Glutamatergic neuron (in vitro differentiated cells): ENCODE data around the gene FOXN3. TPM values are rescaled to one million over a fixed set of nuclear protein-coding genes. Genes with fewer than 3 reads are reported as not detected.
A peak's percentile ranks its signal among the peaks of the same experiment; 100 is the strongest.

Experiments used
- DNase-seq: peaks from one replicate; pipeline ENCODE4 v3.0.0; 2022
- H3K27ac Mint-ChIP-seq: one replicate; pipeline ENCODE4 v1.8.0; 2020; ENCODE audit warnings: mild to moderate bottlenecking, mixed read lengths, inconsistent platforms; ENCODE audit not compliant: unreplicated experiment
- H3K27me3 Mint-ChIP-seq: one replicate; pipeline ENCODE4 v1.8.0; 2020; ENCODE audit warnings: mild to moderate bottlenecking, moderate library complexity, mixed read lengths, inconsistent platforms; ENCODE audit not compliant: unreplicated experiment
- H3K36me3 Mint-ChIP-seq: one replicate; pipeline ENCODE4 v1.8.0; 2020; ENCODE audit warnings: mild to moderate bottlenecking, mixed read lengths, inconsistent platforms; ENCODE audit not compliant: unreplicated experiment
- H3K4me1 Mint-ChIP-seq: one replicate; pipeline ENCODE4 v1.8.0; 2020; ENCODE audit warnings: mild to moderate bottlenecking, low read depth, mixed read lengths, inconsistent platforms; ENCODE audit not compliant: unreplicated experiment
- H3K4me3 Mint-ChIP-seq: one replicate; pipeline ENCODE4 v1.8.0; 2020; ENCODE audit warnings: mild to moderate bottlenecking, mixed read lengths, inconsistent platforms; ENCODE audit not compliant: unreplicated experiment
- H3K9me3 Mint-ChIP-seq: one replicate; pipeline ENCODE4 v1.8.0; 2020; ENCODE audit warnings: mild to moderate bottlenecking, moderate library complexity, mixed read lengths, inconsistent platforms; ENCODE audit not compliant: unreplicated experiment
- CTCF ChIP-seq: fragments of 200-600 bp; sonication (generic); IDR thresholded peaks from one replicate; pipeline ENCODE4 v1.5.0; 2021; ENCODE audit not compliant: partially characterized antibody, unreplicated experiment
- total RNA-seq: library from RNA; stranded (reverse); fragmentation: NEBNext Ultra II Directional; extraction: Animal tissue kit (Norgen Biotek cat#: 25700); gene quantifications from one replicate; pipeline ENCODE4 v1.2.1, GENCODE V29; 2021; ENCODE audit not compliant: unreplicated experiment

The FOXN3 gene
- total RNA-seq, 1 donor from 2014 or later, result 139 TPM

GRCh38 chr14:89378119-89378518, 38.9 kb downstream of the FOXN3 start:
- peaks cover 25% of the 10 kb centered on the region for H3K4me1 Mint-ChIP-seq
- peak overlapping the region; percentile 90 for H3K27ac Mint-ChIP-seq
- peaks cover 18% of the 10 kb centered on the region for H3K9me3 Mint-ChIP-seq
- TF ChIP-seq CTCF, result no peak
- peaks cover 5% of the 10 kb centered on the region for H3K27me3 Mint-ChIP-seq
- H3K36me3 Mint-ChIP-seq, result peaks cover 8% of the 10 kb centered on the region
- H3K4me3 Mint-ChIP-seq, result peak overlapping the region; percentile 25
- peak; percentile 34 for DNase-seq

GRCh38 chr14:89377544-89377943, 39.5 kb downstream of the FOXN3 start:
- peak overlapping the region; percentile 90 for H3K27ac Mint-ChIP-seq
- peaks cover 16% of the 10 kb centered on the region for H3K9me3 Mint-ChIP-seq
- H3K4me3 Mint-ChIP-seq, result no peak overlapping the region
- H3K36me3 Mint-ChIP-seq, result peaks cover 8% of the 10 kb centered on the region
- no peak for DNase-seq
- peaks cover 22% of the 10 kb centered on the region for H3K4me1 Mint-ChIP-seq
- no peak for TF ChIP-seq CTCF
- H3K27me3 Mint-ChIP-seq, result peaks cover 5% of the 10 kb centered on the region

- Mint-ChIP-seq H3K36me3 (peaks cover 4% of the 10 kb centered on the region), H3K4me1 (peaks cover 32% of the 10 kb centered on the region), H3K27me3 (no peaks in the 10 kb centered on the region), H3K9me3 (peaks cover 6% of the 10 kb centered on the region), H3K27ac (no peak overlapping the region), H3K4me3 (no peak overlapping the region)
- no peak for DNase-seq
- TF ChIP-seq CTCF, result no peak
These were observed 42.1 kb downstream of the FOXN3 start for GRCh38 chr14:89374908-89375307.

GRCh38 chr14:89373185-89373584, 43.8 kb downstream of the FOXN3 start:
- Mint-ChIP-seq H3K4me3 (no peak overlapping the region), H3K27ac (no peak overlapping the region), H3K4me1 (peaks cover 30% of the 10 kb centered on the region), H3K9me3 (no peaks in the 10 kb centered on the region), H3K36me3 (no peaks in the 10 kb centered on the region), H3K27me3 (no peaks in the 10 kb centered on the region)
- DNase-seq, result no peak
- no peak for TF ChIP-seq CTCF

- Mint-ChIP-seq H3K4me1 (peaks cover 29% of the 10 kb centered on the region), H3K9me3 (no peaks in the 10 kb centered on the region), H3K27me3 (no peaks in the 10 kb centered on the region), H3K4me3 (no peak overlapping the region), H3K27ac (no peak overlapping the region), H3K36me3 (no peaks in the 10 kb centered on the region)
- DNase-seq, result no peak
- TF ChIP-seq CTCF, result no peak
These were observed 44.5 kb downstream of the FOXN3 start for GRCh38 chr14:89372512-89372883.
